ENCODE results near the gene SELL. TPM values are rescaled to one million over a fixed set of nuclear protein-coding genes. Genes with fewer than 3 reads are reported as not detected.

The SELL gene
- total RNA-seq, result 1.1 and 1.2 TPM in 2 replicates

DNA sequence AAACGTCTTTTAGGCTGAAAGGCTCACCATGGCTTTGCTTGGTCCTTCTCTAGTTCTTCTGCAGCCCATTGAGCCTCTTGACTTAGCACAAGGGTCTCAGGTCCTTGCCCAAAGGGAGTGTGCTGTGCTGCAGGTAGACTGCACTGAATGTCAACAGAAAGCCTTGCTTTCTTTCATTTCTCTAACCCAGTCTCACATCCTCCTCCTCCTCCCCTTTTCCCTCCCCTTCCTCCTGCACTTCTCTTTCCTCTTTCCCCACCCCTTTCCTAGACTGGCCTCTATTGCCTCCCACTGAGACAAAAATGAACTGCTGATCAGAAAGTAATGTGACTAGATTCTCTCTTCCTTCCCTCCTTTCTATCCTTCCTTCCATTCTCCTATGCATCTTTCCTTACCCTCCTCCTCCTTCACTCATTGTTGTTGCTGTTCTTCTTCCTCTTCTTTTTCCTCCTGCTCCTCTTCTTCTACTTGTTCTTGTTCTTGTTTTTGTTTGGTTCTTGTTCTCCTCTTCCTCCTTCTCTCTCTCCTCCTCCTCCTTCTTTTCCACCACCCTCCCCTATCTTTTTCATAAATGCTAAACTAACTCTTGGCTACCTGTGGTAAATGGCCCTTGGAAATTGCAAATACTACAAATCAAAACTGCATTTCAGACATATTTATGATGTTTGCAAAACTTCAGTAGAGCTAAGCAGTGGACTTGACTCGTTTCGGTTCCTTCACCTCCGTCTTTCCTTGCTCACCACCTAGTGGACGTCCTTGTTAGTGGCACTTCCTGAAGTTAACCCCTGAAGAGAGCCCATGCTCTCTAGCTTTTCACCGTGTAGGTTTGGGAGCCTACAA, at the start of gene SELL:
SELL (minus strand) TSS at position 152 of the 840 bp plus-strand sequence; CDS start at position 30, 122 bp downstream.

DNA sequence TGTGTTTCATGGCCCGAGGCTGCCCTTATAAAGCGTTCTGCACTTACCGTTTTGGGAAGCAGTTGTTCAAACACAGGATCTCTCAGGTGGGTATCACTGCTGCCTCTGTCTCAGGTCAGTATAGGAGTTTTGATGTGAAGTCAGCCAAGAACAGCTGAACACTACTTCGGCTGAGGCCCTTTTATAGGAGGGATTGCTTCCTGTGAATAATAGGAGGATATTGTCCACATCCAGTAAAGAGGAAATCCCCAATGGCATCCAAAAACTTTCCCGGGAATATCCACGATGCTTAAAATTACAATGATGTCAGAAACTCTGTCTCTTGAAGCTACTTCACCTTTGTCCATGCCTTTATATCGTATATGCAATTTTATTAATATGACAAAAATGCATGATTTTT, 22.5 kb upstream of the SELL start, which contains the start of gene SELE:
SELE (minus strand) TSS at position 156 of the 400 bp plus-strand sequence. CDS start 467 bp downstream, outside the sequence.

Other genes starting within 250 kb of the SELL start
- gene SLC19A2, start 225.7 kb downstream of the SELL start, total RNA-seq, result 8.1 and 16.9 TPM in 2 replicates
- under 0.01 TPM in 1 of 2 replicates, not detected in the other for gene F5, start 125.1 kb downstream of the SELL start, total RNA-seq
- 0.19 and 1.4 TPM in 2 replicates for gene SELP, start 81.5 kb downstream of the SELL start, total RNA-seq
- under 0.01 TPM in 2 replicates for gene SELE, start 22.5 kb upstream of the SELL start, total RNA-seq
- gene METTL18, start 83.3 kb upstream of the SELL start, total RNA-seq, result 7.6 and 8.2 TPM in 2 replicates
- 6.5 and 8.2 TPM in 2 replicates for gene SCYL3, start 182.3 kb upstream of the SELL start, total RNA-seq

All from regular cardiac myocyte (primary cell).